Common myeloid progenitor, CD34-positive (primary cell): ENCODE measurements around the gene BICC1.

Experiments used
- CTCF ChIA-PET: fragments of 350-600 bp; sonication (Branson Sonifier 250); formaldehyde crosslinking; loops from one replicate; lab custom pipeline; 2021; ENCODE audit warnings: antibody characterized with exemption; lab: Charles Lee
- POLR2A ChIA-PET: fragments of 350-600 bp; sonication (Branson Sonifier 250); formaldehyde crosslinking; loops from one replicate; lab custom pipeline; 2021; ENCODE audit warnings: antibody characterized with exemption; lab: Charles Lee
- DNase-seq, 3 donors: peaks; one replicate each; pipeline versions ENCODE4 v3.0.0 to v3.0.0-alpha.2; 2013
- H3K27ac ChIP-seq, 2 experiments: 1 replicate in 1 of 2; 2 replicates in 1 of 2; pipeline ENCODE4 v1.7.0; 2013; ENCODE audit warnings: inconsistent platforms in 2 of 2, low read length in 2 of 2, mild to moderate bottlenecking in 2 of 2, low read depth in 1 of 2, moderate library complexity in 1 of 2; ENCODE audit not compliant: severe bottlenecking in 2 of 2, insufficient read depth in 1 of 2, poor library complexity in 1 of 2
- H3K27me3 ChIP-seq, 5 experiments: replicated peaks in 2 of 5; 1 replicate in 3 of 5; 2 replicates in 2 of 5; pipeline versions ENCODE4 v1.6.1 to v1.7.0; 2013; ENCODE audit warnings: low read length in 4 of 5, mild to moderate bottlenecking in 2 of 5, moderate library complexity in 2 of 5, inconsistent platforms in 1 of 5; ENCODE audit not compliant: insufficient read depth in 5 of 5, control insufficient read depth in 4 of 5
- H3K36me3 ChIP-seq, 4 experiments: 1 replicate in 2 of 4; 2 replicates in 2 of 4; pipeline versions ENCODE4 v1.6.1 to v1.7.0; 2013; ENCODE audit warnings: low read length in 3 of 4, control low read depth in 1 of 4, mild to moderate bottlenecking in 1 of 4; ENCODE audit not compliant: control insufficient read depth in 4 of 4, insufficient read depth in 4 of 4
- H3K4me1 ChIP-seq, 4 experiments: 1 replicate in 3 of 4; 2 replicates in 1 of 4; pipeline versions ENCODE4 v1.6.1 to v1.7.1; 2013; ENCODE audit warnings: low read length in 3 of 4, mild to moderate bottlenecking in 3 of 4, control low read depth in 1 of 4, inconsistent platforms in 1 of 4, moderate library complexity in 1 of 4; ENCODE audit not compliant: control insufficient read depth in 4 of 4, insufficient read depth in 4 of 4; ENCODE audit errors: control extremely low read depth in 1 of 4
- H3K4me3 ChIP-seq, 7 experiments: 1 replicate in 4 of 7; 2 replicates in 3 of 7; pipeline versions ENCODE4 v1.5.1 to v1.7.0; 2013; ENCODE audit warnings: mild to moderate bottlenecking in 7 of 7, low read length in 6 of 7, moderate library complexity in 6 of 7, inconsistent platforms in 2 of 7, low read depth in 2 of 7, control low read depth in 1 of 7; ENCODE audit not compliant: insufficient read depth in 4 of 7, control insufficient read depth in 1 of 7; ENCODE audit errors: extremely low read depth in 1 of 7
- H3K9me3 ChIP-seq, 5 experiments: 1 replicate in 4 of 5; 2 replicates in 1 of 5; pipeline versions ENCODE4 v1.6.1 to v1.7.1; 2013; ENCODE audit warnings: low read length in 4 of 5, mild to moderate bottlenecking in 2 of 5, inconsistent platforms in 1 of 5, low read depth in 1 of 5, moderate library complexity in 1 of 5; ENCODE audit not compliant: control insufficient read depth in 4 of 5, insufficient read depth in 2 of 5; ENCODE audit errors: control extremely low read depth in 1 of 5
- WGBS: methylation state at CpG from one replicate; pipeline ENCODE4 v1.1.5; 2013; ENCODE audit not compliant: insufficient coverage; 5-methylcytosine and 5-hydroxymethylcytosine counted together

BICC1 gene

DNA sequence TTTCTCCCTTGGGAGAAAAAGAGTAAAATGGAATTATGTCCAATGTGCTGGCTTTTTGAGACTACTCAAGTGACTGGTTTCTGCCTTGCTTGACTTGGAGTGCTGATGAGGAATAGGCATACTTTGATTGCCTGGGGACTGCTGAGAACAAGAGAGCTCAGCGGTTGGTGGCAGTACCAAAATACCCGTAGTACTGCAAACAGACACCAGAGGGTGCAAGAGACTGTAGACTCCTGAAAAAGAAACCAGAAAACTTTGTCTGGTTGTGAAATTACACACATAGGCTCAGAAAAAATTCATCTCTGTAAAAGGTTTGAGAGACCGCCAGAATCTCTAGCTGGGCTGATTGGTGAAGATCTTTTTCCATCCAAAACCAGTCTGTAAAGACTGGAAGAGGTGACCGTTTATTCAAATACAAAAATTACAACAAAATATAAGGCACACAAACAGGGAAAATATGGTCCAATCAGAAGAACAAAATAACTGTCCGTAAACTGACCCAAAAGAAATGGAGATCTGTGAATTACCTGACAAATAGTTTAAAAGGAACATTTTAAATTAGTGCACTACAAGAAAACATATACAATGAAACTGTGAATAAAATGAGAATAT is 18.5 kb downstream of the BICC1 start:
- H3K4me1 ChIP-seq, result no peaks in the 10 kb centered on the region
- ChIA-PET CTCF (interaction anchor here (0.7 to 2.7 kb wide), 12 partner anchors 15 to 652 kb away, joined by 3 to 11 read pairs (median 4); no protein-coding TSS in a partner anchor), POLR2A (no interaction called here)
- no peak overlapping the region for H3K27ac ChIP-seq
- 7% methylated on average over 2 of the region's 5 CpGs for WGBS
- no peaks in the 10 kb centered on the region for H3K36me3 ChIP-seq
- DNase-seq, result peak; percentile 51 to 82 (median 80)
- H3K4me3 ChIP-seq, result no peak overlapping the region
- H3K9me3 ChIP-seq, result peaks cover 0 to 20% (median 3%) of the 10 kb centered on the region in 5 experiments
- H3K27me3 ChIP-seq, result no peaks in the 10 kb centered on the region

DNA sequence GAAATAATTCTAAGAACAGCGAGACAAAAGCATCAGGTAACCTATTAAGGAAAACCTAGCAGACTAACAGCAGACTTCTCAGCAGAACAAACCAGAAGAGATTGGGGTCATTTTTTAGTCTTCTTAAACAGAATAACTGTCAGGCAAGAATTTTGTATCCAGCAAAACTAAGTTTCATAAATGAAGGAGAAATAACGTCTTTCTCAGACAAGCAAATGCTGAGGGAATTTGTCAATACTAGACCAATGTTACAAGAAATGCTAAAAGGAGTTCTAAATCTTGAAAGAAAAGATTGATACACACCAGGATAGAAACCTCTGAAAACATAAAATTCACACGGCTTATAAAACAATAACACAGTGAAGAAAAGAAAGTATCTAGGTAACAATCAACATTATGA is 22.6 kb downstream of the BICC1 start:
- 100% methylated on average over 1 of the region's 3 CpGs for WGBS
- ChIA-PET CTCF (no interaction called here), POLR2A (no interaction called here)
- Histone ChIP-seq H3K27ac (no peak overlapping the region), H3K36me3 (no peaks in the 10 kb centered on the region), H3K4me1 (no peaks in the 10 kb centered on the region), H3K4me3 (no peak overlapping the region), H3K9me3 (peaks cover 0 to 28% (median 5%) of the 10 kb centered on the region in 5 experiments), H3K27me3 (no peaks in the 10 kb centered on the region)
- DNase-seq, result peak in 1 of 3 donors; percentile 34

DNA sequence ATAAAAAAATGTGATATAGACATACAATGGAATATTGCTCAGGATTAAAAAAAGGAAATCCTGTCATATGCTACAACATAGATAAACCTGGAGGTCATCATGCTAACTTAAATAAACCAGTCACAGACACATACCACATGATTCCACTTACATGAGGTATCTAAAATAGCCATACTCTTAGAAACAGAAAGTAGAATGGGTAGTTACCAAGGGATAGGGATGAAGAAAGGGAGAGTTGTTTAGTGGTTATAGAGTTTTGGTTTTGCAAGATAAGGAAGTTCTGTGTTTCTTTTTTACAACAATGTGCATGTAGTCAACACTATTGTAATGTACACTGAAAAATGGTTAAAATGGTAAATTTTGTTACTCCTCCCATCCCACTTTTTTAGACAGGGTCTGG is 30.5 kb downstream of the BICC1 start:
- Histone ChIP-seq H3K27me3 (no peaks in the 10 kb centered on the region), H3K27ac (no peak overlapping the region), H3K36me3 (no peaks in the 10 kb centered on the region), H3K4me1 (no peaks in the 10 kb centered on the region), H3K4me3 (no peak overlapping the region), H3K9me3 (peaks cover 0 to 4% (median 0%) of the 10 kb centered on the region in 5 experiments)
- POLR2A ChIA-PET, result no interaction called here
- peak in 2 of 3 donors; percentile 3 to 31 for DNase-seq
- CTCF ChIA-PET, result no interaction called here

DNA sequence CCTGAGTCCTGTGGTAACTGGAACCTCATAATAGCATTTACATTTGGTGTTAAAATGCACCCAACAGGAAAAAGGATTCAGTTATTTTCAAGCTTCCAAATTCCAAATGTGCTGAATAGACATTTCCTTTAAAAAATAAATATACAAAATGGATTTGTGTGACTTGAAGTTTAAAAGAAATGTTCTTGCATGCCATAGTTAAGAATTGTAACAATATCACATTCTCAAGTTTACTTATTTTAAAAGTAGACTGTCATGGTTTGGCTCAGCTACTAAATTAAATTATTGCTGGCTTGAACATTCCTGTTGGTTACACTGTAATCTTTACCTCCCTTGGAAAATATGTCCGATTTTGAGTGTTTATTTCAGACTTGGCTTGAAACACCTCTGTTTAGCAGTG is 31.5 kb downstream of the BICC1 start:
- DNase-seq, result no peak
- Histone ChIP-seq H3K27me3 (no peaks in the 10 kb centered on the region), H3K9me3 (peaks cover 0 to 3% (median 0%) of the 10 kb centered on the region in 5 experiments), H3K4me1 (no peaks in the 10 kb centered on the region), H3K4me3 (no peak overlapping the region), H3K36me3 (no peaks in the 10 kb centered on the region), H3K27ac (no peak overlapping the region)
- POLR2A ChIA-PET, result no interaction called here
- no CpG with 5 or more reads among the region's 1 CpG for WGBS
- CTCF ChIA-PET, result no interaction called here

DNA sequence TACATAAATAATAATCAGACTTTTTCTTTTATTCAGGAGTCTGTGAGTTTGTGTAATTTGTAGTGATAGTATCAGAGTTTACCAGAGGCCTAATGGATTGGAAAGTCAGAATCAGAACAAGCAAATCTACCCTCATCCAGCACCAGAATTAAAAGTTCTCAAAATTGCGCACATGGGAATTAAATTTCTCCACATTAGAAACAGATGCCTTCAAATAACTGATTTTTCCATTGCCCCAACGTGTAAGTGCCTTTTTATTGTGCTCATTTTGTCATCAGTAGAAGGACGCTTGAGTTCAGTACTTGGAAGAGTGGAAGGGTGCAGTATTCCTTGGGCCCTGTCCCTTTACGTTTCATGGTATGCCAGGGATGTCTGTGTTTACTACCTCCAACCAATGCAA is 32.8 kb downstream of the BICC1 start:
- peaks cover 0 to 1% (median 0%) of the 10 kb centered on the region in 5 experiments for H3K9me3 ChIP-seq
- POLR2A ChIA-PET, result no interaction called here
- H3K27me3 ChIP-seq, result no peaks in the 10 kb centered on the region
- H3K4me3 ChIP-seq, result no peak overlapping the region
- H3K4me1 ChIP-seq, result no peaks in the 10 kb centered on the region
- CTCF ChIA-PET, result interaction anchor here (0.6 to 1.3 kb wide), 2 partner anchors 14 to 1073 kb away, joined by 4 to 7 read pairs; no protein-coding TSS in a partner anchor
- 95% methylated on average over 2 of the region's 4 CpGs for WGBS
- H3K36me3 ChIP-seq, result no peaks in the 10 kb centered on the region
- DNase-seq, result no peak
- no peak overlapping the region for H3K27ac ChIP-seq

DNA sequence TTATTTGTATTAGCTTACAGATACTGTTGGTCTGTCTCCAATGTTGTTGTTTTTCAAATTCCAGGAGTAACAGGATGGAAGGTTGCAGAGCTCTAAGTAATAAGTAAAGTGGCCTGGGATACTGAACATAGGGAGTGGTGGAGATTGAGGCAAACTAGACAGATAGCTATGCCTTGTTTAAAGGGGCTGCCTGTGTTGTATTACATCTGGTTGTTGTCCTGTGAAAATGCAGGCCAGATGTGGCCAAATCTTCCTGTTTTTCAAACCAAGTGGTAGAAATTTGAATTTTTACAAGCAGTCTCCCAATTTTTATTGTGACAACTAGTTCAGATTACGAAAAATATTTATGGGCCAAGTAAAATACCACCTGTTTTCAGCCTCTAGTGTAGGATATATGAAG is 33.5 kb downstream of the BICC1 start:
- ChIA-PET CTCF (interaction anchor here (0.6 to 1.3 kb wide), 2 partner anchors 15 to 1074 kb away, joined by 4 to 7 read pairs; no protein-coding TSS in a partner anchor), POLR2A (no interaction called here)
- Histone ChIP-seq H3K27ac (no peak overlapping the region), H3K27me3 (no peaks in the 10 kb centered on the region), H3K36me3 (no peaks in the 10 kb centered on the region), H3K4me3 (no peak overlapping the region), H3K4me1 (no peaks in the 10 kb centered on the region), H3K9me3 (peaks cover 0 to 1% (median 0%) of the 10 kb centered on the region in 5 experiments)
- no peak for DNase-seq
- WGBS, result 83% methylated on average over 1 of the region's 1 CpG

DNA sequence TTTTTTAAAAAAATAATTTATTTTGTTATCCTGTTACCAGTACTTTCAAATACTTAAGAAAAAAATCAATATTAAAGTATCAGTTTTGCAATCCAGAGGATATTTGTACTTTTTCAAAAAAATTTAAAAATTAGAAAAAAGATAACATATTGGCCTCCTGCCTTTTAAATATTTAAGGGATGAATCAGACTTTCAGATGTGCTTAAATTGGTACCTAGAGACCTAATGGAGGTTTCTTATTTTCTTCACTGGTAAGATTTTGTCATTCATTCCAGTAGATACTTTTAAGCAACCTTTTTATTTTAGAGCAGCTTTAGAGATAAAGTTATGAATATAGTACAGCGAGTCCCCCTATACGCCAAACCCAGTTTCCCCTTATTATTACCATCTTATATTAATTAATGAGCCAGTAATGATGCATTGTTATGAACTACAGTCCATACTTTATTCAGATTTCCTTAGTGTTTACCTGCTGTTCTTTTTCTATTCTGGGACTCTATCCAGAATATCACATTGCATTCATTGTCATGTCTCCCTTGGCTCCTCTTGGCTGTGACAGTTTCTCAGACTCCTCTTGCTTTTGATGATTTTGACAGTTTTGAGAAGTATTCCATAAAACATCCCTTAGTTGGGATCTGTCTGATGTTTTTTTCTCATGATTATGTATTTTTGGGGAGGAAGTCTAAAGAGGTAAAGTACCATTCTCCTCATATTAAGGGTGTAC is 34.2 kb downstream of the BICC1 start:
- no peaks in the 10 kb centered on the region for H3K36me3 ChIP-seq
- POLR2A ChIA-PET, result no interaction called here
- H3K27me3 ChIP-seq, result no peaks in the 10 kb centered on the region
- no CpG with 5 or more reads among the region's 2 CpGs for WGBS
- H3K27ac ChIP-seq, result no peak overlapping the region
- H3K9me3 ChIP-seq, result peaks cover 0 to 1% (median 0%) of the 10 kb centered on the region in 5 experiments
- DNase-seq, result no peak
- H3K4me1 ChIP-seq, result no peaks in the 10 kb centered on the region
- H3K4me3 ChIP-seq, result no peak overlapping the region
- CTCF ChIA-PET, result interaction anchor here (1.3 kb wide), 1 partner anchor 16 kb away, joined by 7 read pairs; no protein-coding TSS in a partner anchor
